ENCODE data around the gene MICAL2.

- TF ChIP-seq NFIC (IDR thresholded peaks at IDR 0.05) (no peak), MAX (IDR thresholded peaks at IDR 0.05) (no peak), TEAD4 (IDR thresholded peaks at IDR 0.05) (no peak), TAF1 (IDR thresholded peaks at IDR 0.05; ENCODE audit: low read depth) (no peak), YY1 (IDR thresholded peaks at IDR 0.05; ENCODE audit: low read depth) (no peak), EGR1 (IDR thresholded peaks at IDR 0.05) (no peak), CEBPB (IDR thresholded peaks at IDR 0.05) (no peak), EP300 (IDR thresholded peaks at IDR 0.05; ENCODE audit: borderline replicate concordance) (no peak), CREB1 (IDR thresholded peaks at IDR 0.05; ENCODE audit: low read depth) (no peak), REST (IDR thresholded peaks at IDR 0.05; ENCODE audit: low read depth) (no peak)
- TF ChIP-seq, protein P1, sequence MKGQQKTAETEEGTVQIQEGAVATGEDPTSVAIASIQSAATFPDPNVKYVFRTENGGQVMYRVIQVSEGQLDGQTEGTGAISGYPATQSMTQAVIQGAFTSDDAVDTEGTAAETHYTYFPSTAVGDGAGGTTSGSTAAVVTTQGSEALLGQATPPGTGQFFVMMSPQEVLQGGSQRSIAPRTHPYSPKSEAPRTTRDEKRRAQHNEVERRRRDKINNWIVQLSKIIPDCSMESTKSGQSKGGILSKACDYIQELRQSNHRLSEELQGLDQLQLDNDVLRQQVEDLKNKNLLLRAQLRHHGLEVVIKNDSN (IDR thresholded peaks at IDR 0.05), result no peak
Measured at GRCh38 chr11:12101318-12101717, 9.1 kb upstream of the MICAL2 start.

Measured in Ishikawa (cell line).